BLaER1 treated with 17β-estradiol and CSF1 and Interleukin-3, amounts not matched to agents 10 nM and 100 nM (cell line): Measurements from ENCODE around the gene MEF2C.

ENCODE experiments used
- H3K27ac ChIP-seq, 11 experiments: shearing (Covaris generic); formaldehyde crosslinking; 2 replicates each; pipeline ENCODE4 v1.8.1; 2022
- H3K27me3 ChIP-seq, 11 experiments: shearing (Covaris generic); formaldehyde crosslinking; 2 replicates each; pipeline ENCODE4 v1.8.1; 2022
- H3K36me3 ChIP-seq, 11 experiments: shearing (Covaris generic); formaldehyde crosslinking; 2 replicates each; pipeline ENCODE4 v1.8.1; 2022
- H3K4me1 ChIP-seq, 10 experiments: shearing (Covaris generic); formaldehyde crosslinking; 2 replicates each; pipeline ENCODE4 v1.8.1; 2022
- H3K4me2 ChIP-seq, 11 experiments: shearing (Covaris generic); formaldehyde crosslinking; 2 replicates each; pipeline ENCODE4 v1.8.1; 2022
- H3K4me3 ChIP-seq, 10 experiments: shearing (Covaris generic); formaldehyde crosslinking; 2 replicates each; pipeline ENCODE4 v1.8.1; 2022
- H3K9ac ChIP-seq, 11 experiments: shearing (Covaris generic); formaldehyde crosslinking; 2 replicates each; pipeline ENCODE4 v1.8.1; 2022
- H3K9me3 ChIP-seq, 11 experiments: shearing (Covaris generic); formaldehyde crosslinking; replicated peaks in 1 of 11; 2 replicates each; pipeline ENCODE4 v1.8.1; 2022
- H4K20me1 ChIP-seq, 11 experiments: shearing (Covaris generic); formaldehyde crosslinking; 2 replicates each; pipeline ENCODE4 v1.8.1; 2022
- Cebpa-rat ChIP-seq, 11 experiments: shearing (Covaris generic); IDR thresholded peaks; 2 replicates each; pipeline ENCODE4 v1.8.1; 2022

Gene MEF2C

DNA sequence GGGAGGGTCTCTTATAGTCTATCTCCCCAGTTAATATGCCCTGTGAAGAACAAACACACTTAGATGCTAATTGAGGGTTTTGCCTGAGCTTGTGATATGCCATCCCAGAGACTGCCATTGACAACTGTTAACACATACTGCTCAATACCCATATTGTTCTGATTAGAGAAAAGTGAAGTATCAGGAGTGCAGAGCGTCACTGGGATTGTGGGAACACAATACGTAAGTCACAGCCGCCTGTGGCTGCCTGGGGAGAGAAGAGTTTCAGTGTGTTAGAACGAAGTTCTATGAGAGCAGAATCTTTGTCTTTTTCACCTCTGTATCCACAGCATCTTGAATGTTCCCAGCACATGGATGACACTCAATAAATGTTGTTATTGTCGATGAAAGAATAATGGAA, 110.2 kb downstream of the MEF2C start:
- Histone ChIP-seq H3K4me2 (no peak overlapping the region), H3K4me1 (peaks cover 0 to 33% (median 11%) of the 10 kb centered on the region in 10 experiments; a peak in 12 of 20 replicates), H3K27ac (no peak overlapping the region), H3K9me3 (no peaks in the 10 kb centered on the region), H4K20me1 (peaks cover 83 to 100% (median 96%) of the 10 kb centered on the region in 11 experiments), H3K27me3 (no peaks in the 10 kb centered on the region), H3K36me3 (peaks cover 88 to 100% (median 96%) of the 10 kb centered on the region in 11 experiments), H3K4me3 (no peak overlapping the region), H3K9ac (no peak overlapping the region)
- no peak for TF ChIP-seq Cebpa-rat (IDR thresholded peaks at IDR 0.05)

DNA sequence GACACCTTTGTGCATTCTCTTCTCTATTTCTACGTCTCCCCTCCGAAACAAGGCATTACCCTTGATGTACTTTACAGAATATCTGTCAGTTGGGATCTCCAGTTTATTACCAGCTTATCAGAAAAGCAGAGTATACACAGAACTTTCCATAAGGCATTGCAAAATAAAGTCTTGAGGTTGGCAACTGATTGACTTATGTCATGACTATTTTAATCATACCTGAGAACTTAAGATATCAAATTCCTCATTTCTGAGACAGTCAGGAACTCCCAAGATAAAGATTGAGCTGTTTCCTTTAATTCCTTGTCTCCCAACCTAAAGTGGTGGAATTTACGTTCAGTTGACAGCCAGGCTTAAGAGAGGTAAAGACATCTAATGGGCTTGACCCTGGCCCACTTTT, 110.9 kb downstream of the MEF2C start:
- Histone ChIP-seq H3K9me3 (no peaks in the 10 kb centered on the region), H4K20me1 (peaks cover 80 to 100% (median 96%) of the 10 kb centered on the region in 11 experiments), H3K27me3 (no peaks in the 10 kb centered on the region), H3K36me3 (peaks cover 82 to 100% (median 96%) of the 10 kb centered on the region in 11 experiments), H3K4me3 (no peak overlapping the region), H3K4me2 (no peak overlapping the region), H3K27ac (no peak overlapping the region; a peak in 1 of 22 replicates), H3K4me1 (peaks cover 0 to 29% (median 8%) of the 10 kb centered on the region in 10 experiments; a peak in 12 of 20 replicates), H3K9ac (no peak overlapping the region)
- TF ChIP-seq Cebpa-rat (IDR thresholded peaks at IDR 0.05), result no peak

DNA sequence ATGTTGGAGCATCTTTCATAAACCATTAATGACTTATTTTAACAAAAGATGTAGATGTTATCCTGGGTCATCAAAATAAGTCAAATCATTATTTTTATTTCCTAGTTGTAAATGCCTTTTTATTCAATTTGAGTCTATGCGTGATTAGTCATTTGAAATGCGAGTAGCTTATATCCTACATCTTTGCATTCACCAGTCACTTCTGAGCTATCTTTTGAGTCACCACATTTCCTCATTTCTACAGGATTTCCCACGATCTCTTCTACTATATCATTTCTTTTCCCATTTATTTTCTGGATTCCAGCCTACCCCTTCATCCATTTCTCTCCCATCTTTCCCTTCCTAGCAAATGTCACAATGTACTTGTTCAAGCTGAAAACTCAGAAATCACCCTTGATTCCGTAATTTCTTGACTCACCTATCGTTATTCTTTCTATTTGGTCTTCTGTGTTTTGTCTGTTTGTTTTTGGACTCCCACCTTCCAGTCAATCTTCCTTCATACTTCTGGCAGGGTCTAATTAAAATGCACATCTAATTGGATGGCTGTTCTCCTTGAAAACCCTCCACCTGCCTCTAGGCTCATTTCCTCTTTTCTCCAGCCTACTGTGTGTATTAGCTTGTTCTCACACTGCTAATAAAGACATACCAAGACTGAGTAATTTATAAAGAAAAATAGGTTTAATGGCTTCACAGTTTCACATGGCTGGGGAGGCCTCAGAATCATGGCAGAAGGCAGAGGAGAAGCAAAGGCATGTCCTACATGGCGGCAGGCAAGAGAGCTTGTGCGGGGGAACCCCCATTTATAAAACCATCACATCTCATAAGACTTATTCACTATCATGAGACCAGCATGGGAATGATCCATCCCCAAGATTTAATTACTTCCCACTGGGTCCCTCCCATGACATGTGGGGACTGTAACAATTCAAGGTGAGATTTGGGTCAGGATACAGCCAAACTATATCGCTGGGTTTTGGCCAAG, 112.4 kb downstream of the MEF2C start:
- H3K9ac ChIP-seq, result no peak overlapping the region
- H4K20me1 ChIP-seq, result peaks cover 87 to 100% (median 99%) of the 10 kb centered on the region in 11 experiments
- no peak for TF ChIP-seq Cebpa-rat (IDR thresholded peaks at IDR 0.05)
- H3K27me3 ChIP-seq, result no peaks in the 10 kb centered on the region
- H3K4me1 ChIP-seq, result peaks cover 0 to 22% (median 0%) of the 10 kb centered on the region in 10 experiments; a peak in 3 of 20 replicates
- H3K27ac ChIP-seq, result no peak overlapping the region; a peak in 1 of 22 replicates
- H3K4me2 ChIP-seq, result no peak overlapping the region
- no peak overlapping the region for H3K4me3 ChIP-seq
- H3K9me3 ChIP-seq, result no peaks in the 10 kb centered on the region
- H3K36me3 ChIP-seq, result peaks cover 85 to 100% (median 99%) of the 10 kb centered on the region in 11 experiments

DNA sequence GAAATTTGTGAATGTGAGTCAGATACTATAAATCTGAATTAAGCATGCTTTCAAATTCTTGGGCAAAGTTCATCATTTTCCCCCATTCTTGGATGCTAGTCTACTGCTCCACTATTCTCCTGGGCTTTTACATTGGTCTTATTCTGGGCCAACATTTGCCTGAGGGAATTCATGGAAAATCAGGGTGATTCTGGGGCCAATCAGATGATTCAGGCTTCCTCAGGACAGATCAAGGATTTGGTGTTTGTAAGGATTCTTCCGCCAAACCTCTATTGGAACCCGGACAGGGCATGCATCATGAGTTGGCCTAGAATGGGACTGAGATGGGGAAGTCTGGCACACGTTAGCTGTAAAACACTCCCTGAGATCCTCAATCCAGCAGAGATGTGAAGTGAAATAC, 113.8 kb downstream of the MEF2C start:
- Histone ChIP-seq H3K9ac (no peak overlapping the region), H3K36me3 (peaks cover 85 to 100% (median 99%) of the 10 kb centered on the region in 11 experiments), H3K9me3 (no peaks in the 10 kb centered on the region), H3K27ac (no peak overlapping the region), H3K27me3 (no peaks in the 10 kb centered on the region), H3K4me1 (peaks cover 0 to 22% (median 0%) of the 10 kb centered on the region in 10 experiments; a peak in 4 of 20 replicates), H4K20me1 (peaks cover 86 to 100% (median 98%) of the 10 kb centered on the region in 11 experiments), H3K4me2 (no peak overlapping the region), H3K4me3 (no peak overlapping the region)
- no peak for TF ChIP-seq Cebpa-rat (IDR thresholded peaks at IDR 0.05)

DNA sequence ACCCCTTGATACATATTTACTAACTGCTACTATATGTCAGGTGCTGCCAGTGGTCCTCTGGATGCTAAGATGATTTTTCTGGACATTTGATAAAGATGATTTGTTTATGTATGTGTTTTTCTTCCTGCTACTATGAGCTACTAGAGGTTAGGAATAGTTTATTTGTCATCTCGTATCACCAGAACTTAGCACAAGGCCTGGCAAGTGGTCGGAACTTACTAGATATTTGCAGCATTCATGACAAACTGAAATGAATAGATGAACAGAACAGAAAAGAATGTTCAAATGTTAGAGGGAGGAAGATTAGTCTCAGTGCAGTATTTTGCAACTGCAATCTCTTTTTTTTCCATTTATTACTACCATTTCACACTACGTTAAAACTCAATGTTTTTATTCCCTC, 114.6 kb downstream of the MEF2C start:
- no peaks in the 10 kb centered on the region for H3K9me3 ChIP-seq
- H3K4me3 ChIP-seq, result no peak overlapping the region
- H3K27ac ChIP-seq, result no peak overlapping the region
- no peak for TF ChIP-seq Cebpa-rat (IDR thresholded peaks at IDR 0.05)
- H4K20me1 ChIP-seq, result peaks cover 85 to 100% (median 98%) of the 10 kb centered on the region in 11 experiments; a peak in 21 of 22 replicates
- peaks cover 84 to 100% (median 99%) of the 10 kb centered on the region in 11 experiments for H3K36me3 ChIP-seq
- H3K4me1 ChIP-seq, result peaks cover 0 to 29% (median 0%) of the 10 kb centered on the region in 10 experiments; a peak in 5 of 20 replicates
- no peak overlapping the region for H3K9ac ChIP-seq
- H3K27me3 ChIP-seq, result no peaks in the 10 kb centered on the region
- H3K4me2 ChIP-seq, result no peak overlapping the region

DNA sequence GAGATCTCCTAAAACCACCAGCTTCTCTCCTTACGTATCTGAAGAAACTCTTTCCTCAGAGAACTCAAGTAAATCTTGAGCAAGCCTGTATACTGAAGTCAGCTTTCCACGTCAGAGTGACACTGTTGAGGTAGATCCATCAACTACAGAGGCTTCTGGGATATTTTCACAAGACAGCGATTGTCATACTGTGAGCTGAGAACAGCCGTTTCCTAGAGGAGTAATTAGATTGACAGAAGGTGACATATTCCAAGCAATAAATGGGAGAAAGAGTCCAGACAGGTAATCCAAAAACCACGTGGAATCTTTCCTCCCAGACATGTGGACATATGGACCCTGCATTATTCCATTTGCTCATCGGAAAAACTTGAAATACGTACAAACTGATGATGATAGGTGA, 117.2 kb downstream of the MEF2C start:
- H3K4me2 ChIP-seq, result no peak overlapping the region
- TF ChIP-seq Cebpa-rat (IDR thresholded peaks at IDR 0.05), result no peak
- H3K4me3 ChIP-seq, result no peak overlapping the region
- H3K36me3 ChIP-seq, result peaks cover 68 to 100% (median 96%) of the 10 kb centered on the region in 11 experiments
- H3K4me1 ChIP-seq, result peaks cover 0 to 46% (median 15%) of the 10 kb centered on the region in 10 experiments; a peak in 12 of 20 replicates
- no peak overlapping the region for H3K27ac ChIP-seq
- no peaks in the 10 kb centered on the region for H3K27me3 ChIP-seq
- H3K9me3 ChIP-seq, result no peaks in the 10 kb centered on the region
- no peak overlapping the region for H3K9ac ChIP-seq
- peaks cover 74 to 100% (median 92%) of the 10 kb centered on the region in 11 experiments; a peak in 21 of 22 replicates for H4K20me1 ChIP-seq

DNA sequence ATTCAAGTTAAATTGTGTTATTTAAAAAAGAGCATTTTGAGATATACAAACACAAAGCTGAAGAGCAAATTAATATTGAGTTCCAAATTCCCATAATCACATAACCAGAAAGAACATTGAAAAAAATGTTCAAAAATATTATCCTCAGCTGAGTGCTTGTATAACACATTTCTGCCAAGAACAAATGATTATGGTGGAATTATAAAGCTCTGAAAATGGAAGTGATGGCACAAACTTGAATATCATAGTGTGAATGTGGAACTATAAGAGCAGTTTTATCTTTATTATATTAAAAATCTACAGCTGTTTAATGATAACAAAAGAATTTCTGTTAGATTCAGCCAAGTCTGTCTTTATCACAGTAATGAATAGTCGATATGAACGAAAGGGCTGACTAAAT, 117.8 kb downstream of the MEF2C start:
- peaks cover 68 to 100% (median 96%) of the 10 kb centered on the region in 11 experiments for H3K36me3 ChIP-seq
- H3K9me3 ChIP-seq, result no peaks in the 10 kb centered on the region
- no peak overlapping the region for H3K4me2 ChIP-seq
- no peak overlapping the region for H3K9ac ChIP-seq
- TF ChIP-seq Cebpa-rat (IDR thresholded peaks at IDR 0.05), result no peak
- no peaks in the 10 kb centered on the region for H3K27me3 ChIP-seq
- peaks cover 68 to 100% (median 88%) of the 10 kb centered on the region in 11 experiments; a peak in 21 of 22 replicates for H4K20me1 ChIP-seq
- no peak overlapping the region for H3K4me3 ChIP-seq
- no peak overlapping the region for H3K27ac ChIP-seq
- peaks cover 0 to 42% (median 16%) of the 10 kb centered on the region in 10 experiments; a peak in 12 of 20 replicates for H3K4me1 ChIP-seq

DNA sequence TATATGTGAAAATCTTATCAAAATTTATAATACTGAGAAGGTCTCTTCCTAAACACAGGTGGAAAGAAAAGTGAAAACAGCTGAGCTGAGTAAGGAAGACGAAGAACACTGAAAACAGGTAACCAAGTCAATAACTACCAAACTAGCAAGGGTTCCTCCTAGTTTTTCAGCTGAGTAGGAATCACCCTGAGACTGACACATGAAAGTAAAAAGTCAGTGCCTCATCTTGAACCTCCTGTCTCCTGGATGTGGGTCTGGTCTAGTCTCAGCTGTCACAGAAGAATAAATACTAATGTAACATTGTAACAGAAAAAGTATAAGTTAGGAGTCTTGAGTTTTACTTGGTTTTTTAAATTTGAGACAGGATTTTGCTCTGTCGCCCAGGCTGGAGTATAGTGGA, 121.0 kb downstream of the MEF2C start:
- peaks cover 77 to 100% (median 98%) of the 10 kb centered on the region in 11 experiments for H3K36me3 ChIP-seq
- peak overlapping the region in 4 of 11 experiments; percentile 5 to 32 (median 18); a peak in 4 of 22 replicates for H3K9ac ChIP-seq

More for the DNA sequence above, 121.0 kb downstream of the MEF2C start:
- Histone ChIP-seq H4K20me1 (peaks cover 51 to 98% (median 76%) of the 10 kb centered on the region in 11 experiments; a peak in 21 of 22 replicates), H3K4me3 (no peak overlapping the region), H3K27ac (peak overlapping the region; percentile 1 to 53 (median 43); a peak in 17 of 22 replicates), H3K4me1 (peaks cover 0 to 40% (median 16%) of the 10 kb centered on the region in 10 experiments; a peak in 12 of 20 replicates), H3K9me3 (no peaks in the 10 kb centered on the region), H3K27me3 (no peaks in the 10 kb centered on the region), H3K4me2 (peak overlapping the region in 5 of 11 experiments; percentile 18 to 71 (median 61); a peak in 9 of 22 replicates)
- no peak for TF ChIP-seq Cebpa-rat (IDR thresholded peaks at IDR 0.05)
